ENCODE measurements around the gene PLCH2. TPM values are rescaled to one million over a fixed set of nuclear protein-coding genes. Genes with fewer than 3 reads are reported as not detected.
A peak's percentile ranks its signal among the peaks of the same experiment; 100 is the strongest.

Gene PLCH2
- total and polyA plus RNA-seq, 2 of the 13 experiments (the other 11 are each of a cell fraction or from before 2014, with no cell fraction given): 0.15 to 0.67 TPM

GRCh38 chr1:2477791-2478499 is 1.9 kb downstream of the PLCH2 start (continued):
- TF ChIP-seq ARID4A (CRISPR knock-in tag; IDR thresholded peaks at IDR 0.05; ENCODE audit: borderline replicate concordance) (peak; percentile 18; the same call in 1 of the 2 replicates), ZSCAN31 (CRISPR knock-in tag; IDR thresholded peaks at IDR 0.05; ENCODE audit: low read depth) (no peak), POLR2G (IDR thresholded peaks at IDR 0.05; ENCODE audit: low read depth, low read length) (no peak), HNF4A (CRISPR knock-in tag; IDR thresholded peaks at IDR 0.05) (peak; percentile 42; the same call in 1 of the 2 replicates), SNAI1 (CRISPR knock-in tag; IDR thresholded peaks at IDR 0.05; ENCODE audit: borderline replicate concordance) (no peak), THAP9 (CRISPR knock-in tag; IDR thresholded peaks at IDR 0.05; ENCODE audit: borderline replicate concordance) (no peak), ZNF232 (CRISPR knock-in tag; IDR thresholded peaks at IDR 0.05; ENCODE audit: borderline replicate concordance) (no peak)

Data from HepG2 (cell line).